Neural progenitor cell (in vitro differentiated cells): Measurements from ENCODE around the gene CSNK2A1.

Source experiments
- EZH2phosphoT487 ChIP-seq: fragments of 200-600 bp; sonication (generic); IDR thresholded peaks from 2 replicates; pipeline ENCODE4 v1.6.1; 2017; ENCODE audit warnings: antibody characterized with exemption
- TF ChIP-seq, protein P1 (sequence below): fragments of 200-600 bp; sonication (generic); IDR thresholded peaks from 2 replicates; pipeline ENCODE4 v1.5.1; 2017; ENCODE audit warnings: antibody characterized with exemption, mild to moderate bottlenecking

DNA sequence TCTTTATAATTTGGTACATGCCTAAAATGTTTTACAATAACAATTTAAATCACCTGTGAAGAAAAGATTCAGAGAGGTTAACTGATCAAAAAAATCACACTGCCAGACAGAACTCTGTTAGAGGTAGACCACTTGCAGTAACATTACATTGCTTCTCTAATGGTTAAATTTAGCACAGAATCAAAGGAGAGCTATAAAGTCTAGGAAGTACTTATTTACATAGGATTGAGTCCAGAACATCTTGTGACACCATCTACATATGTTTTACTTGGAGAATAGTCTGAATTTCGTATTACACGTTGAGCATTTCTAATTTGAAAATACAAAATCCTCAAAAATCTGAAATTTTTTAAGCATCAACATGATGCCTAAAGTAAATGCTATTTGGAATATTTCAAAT lies 64.1 kb downstream of the CSNK2A1 start:
- TF ChIP-seq, protein P1, sequence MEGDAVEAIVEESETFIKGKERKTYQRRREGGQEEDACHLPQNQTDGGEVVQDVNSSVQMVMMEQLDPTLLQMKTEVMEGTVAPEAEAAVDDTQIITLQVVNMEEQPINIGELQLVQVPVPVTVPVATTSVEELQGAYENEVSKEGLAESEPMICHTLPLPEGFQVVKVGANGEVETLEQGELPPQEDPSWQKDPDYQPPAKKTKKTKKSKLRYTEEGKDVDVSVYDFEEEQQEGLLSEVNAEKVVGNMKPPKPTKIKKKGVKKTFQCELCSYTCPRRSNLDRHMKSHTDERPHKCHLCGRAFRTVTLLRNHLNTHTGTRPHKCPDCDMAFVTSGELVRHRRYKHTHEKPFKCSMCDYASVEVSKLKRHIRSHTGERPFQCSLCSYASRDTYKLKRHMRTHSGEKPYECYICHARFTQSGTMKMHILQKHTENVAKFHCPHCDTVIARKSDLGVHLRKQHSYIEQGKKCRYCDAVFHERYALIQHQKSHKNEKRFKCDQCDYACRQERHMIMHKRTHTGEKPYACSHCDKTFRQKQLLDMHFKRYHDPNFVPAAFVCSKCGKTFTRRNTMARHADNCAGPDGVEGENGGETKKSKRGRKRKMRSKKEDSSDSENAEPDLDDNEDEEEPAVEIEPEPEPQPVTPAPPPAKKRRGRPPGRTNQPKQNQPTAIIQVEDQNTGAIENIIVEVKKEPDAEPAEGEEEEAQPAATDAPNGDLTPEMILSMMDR = no peak
- TF ChIP-seq EZH2phosphoT487 = no peak
